Measurements from ENCODE around the gene SCN5A.

The SCN5A gene

DNA sequence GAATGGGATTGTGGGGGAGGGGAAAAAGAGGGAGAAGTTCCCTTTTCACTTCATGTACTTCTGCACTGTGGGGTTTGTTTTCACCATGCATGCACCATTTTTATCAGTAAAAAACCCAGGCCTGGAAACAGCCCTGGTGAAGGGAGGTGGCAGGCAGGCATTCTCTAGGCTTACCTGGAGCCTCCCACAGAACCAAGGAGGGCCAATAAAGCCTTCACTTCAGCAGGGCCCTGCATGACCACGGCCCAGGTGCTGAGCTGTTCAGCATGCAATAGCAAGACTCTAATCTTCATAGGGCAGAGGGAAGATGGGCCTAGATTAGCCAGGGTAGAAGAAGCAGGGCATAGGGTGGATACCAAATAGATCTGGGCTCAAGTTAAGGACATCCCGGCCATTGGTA lies 49.6 kb downstream of the SCN5A start:
- no peak for DNase-seq

DNA sequence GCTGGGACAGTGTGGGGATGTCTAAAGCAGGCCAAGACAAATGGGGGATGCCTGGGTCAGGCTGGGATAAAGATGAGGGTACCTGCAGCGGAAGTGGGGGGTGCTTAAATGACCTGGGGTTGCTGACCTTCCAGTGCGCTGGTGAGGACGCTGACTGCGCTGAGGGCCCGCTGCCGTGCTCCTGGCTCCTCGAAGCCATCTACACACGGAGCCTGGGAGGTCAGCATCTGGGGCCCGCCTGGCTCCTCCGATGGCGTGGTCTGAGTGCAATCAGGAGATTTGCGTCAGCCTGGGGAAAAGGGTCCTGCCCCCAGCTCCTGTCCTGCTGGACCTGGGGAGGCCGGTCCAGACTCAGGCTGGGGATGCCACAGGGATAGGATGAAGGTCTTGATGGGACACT lies 50.7 kb downstream of the SCN5A start:
- DNase-seq, result no peak

DNA sequence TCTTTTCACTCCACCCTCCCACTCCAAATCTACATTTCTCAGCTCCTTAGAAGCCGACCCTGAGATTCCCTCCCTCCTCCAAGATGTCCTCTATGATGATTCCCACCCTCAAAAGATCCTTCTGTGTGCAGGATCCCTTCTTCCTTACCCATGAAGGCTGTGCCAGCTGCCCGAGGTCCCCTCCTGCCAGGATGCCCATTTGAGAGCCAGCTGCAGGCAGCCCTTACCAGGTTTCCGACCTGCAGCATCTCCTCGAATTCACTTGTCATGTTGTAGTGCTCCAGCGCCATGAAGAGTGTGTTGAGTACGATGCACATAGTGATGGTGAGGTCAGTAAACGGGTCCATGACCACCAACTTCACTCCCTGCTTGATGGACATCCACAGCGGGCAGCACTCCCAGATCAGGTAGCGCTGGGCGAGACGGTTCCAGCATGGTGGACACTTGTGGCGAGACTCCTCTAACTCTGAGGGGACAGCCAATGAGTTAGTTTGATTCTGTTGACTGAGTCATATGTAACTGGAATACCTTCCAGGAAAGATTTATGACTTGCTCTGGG lies 51.9 kb downstream of the SCN5A start:
- DNase-seq, result no peak

DNA sequence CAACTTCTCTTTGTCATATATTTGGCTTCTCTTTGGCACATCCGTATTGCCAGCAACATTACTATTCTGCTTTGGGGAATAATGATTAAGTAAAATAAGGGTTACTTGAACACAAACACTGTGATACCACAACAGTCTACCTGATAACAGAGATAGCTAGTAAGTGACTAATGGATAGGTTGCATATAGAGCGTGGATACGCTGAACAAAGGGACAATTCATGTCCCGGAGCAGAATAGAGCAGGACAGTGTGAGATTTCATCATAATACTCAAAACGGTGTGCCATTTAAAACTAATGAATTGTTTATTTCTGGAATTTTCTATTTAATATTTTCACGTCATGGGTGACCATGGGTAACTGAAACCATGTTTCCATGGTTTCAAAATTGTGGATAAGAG lies 54.1 kb downstream of the SCN5A start:
- no peak for DNase-seq

DNA sequence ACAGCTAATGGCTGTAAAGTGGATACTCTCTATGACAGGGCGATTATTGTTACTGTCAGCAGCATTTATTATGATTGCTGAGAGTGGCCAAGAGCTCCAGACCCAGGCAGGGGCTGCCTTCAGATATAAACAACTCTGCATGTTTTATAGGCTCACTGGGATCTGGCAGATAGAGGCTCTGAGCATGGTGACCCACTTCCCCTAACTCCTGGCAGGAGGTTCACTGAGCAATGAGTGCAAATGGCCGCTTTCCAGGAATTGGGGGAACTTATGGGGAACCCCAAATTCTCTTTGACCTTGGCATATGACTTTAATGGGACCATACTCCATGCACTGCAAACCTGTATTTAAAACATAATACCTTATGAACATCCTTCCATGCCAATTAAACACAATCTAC lies 59.0 kb downstream of the SCN5A start:
- DNase-seq, result no peak

DNA sequence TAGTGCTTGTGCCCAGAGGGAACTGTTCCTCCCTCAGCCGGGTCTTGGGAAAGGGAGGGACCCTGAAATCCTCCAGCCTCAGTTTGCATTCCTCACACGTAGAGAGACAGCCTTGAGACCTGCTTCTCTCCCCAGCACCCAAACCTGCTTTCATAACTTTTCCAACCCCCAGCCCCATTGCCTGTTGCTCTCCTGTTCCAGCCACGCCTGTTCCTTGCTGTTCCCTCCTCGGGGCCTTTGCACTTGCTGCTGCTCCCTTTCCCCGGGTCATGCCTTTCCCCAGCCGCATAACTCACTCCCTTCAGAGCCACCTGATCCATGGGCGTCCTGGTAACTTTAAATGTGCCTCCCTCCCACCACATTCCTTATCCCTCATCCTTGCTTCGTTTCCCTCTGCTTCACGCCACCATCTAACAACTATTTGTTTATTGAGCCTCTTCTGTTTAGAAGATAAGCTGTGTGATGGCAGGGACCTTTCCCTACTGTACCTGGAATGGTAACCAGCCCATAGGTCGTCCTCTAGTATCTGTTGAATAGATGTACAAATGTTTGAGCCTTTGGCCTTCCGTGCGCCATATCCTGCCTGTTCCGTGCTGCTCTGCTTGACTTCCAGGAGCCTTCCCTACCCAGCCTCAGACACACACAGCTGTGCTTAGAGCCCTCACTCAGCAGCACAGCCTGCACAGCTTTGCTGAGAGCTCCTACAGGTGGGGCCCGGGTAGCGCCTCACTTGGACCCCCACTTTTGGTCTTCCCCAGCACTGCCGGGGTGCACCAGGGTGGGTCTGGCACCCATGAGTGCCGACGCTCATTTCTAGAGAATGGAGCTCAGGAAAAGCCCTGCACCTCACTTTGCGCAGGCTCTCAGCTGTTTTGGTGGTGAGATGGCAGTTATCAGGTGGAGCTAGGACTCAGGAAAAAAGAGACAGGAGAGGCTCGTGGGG lies 60.2 kb downstream of the SCN5A start:
- DNase-seq, result no peak

DNA sequence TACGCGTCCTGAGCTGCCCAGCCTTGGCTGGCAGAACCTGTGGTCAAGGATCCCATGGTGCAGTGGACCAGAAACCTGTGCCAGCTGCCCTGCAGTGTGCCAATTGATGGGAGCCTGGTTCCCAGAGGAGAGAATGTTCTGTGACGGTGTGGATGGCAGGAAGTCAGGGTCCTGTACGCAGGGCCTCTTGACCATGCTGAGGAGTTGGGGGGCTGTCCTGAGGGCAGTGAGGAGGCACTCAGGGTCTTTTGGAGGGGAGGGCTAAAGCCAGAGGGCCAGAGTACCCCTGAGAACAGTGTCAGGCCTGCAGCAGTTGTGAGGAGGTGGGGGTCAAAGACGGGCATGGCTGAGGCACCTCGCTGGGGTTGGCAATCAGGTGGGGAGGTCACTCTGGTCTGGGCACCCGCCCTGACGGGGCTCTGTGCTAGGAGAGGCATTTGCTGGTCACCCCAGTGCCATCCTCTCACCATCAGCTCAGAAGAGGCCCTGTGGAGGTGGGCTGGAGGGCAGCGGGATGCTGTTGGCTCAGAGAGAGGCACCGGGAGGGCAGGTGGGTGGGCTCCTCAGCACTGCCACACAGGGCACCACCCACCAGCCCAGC lies 61.0 kb downstream of the SCN5A start:
- no peak for DNase-seq

DNA sequence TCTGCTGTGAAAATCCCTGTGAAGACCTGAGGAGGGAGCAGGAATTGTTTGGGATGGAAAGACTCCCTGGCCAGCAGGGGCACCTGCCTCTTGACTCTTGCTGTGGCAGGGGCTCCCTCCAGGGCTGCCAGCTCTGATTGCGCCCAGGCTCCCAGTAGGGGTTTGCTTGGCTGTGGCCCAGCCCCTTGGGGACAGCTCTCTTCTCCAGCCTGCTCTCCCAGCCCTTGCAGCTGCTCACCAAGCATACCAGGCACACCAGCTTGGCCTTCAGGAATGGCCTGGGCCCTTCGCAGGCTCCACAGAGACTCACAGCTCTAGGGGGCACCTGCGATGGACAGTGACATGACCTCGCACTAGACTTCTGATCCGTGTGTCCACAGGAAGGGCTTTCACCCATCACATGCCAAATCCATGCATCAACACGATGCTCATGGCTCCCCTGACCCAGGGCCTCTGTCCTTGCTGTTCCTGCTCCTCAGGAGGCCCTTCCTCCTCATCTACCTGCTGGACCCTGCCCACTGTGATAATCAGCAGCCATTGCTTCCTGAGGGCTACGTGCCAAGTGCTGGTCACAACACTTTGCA lies 61.8 kb downstream of the SCN5A start:
- no peak for DNase-seq

DNA sequence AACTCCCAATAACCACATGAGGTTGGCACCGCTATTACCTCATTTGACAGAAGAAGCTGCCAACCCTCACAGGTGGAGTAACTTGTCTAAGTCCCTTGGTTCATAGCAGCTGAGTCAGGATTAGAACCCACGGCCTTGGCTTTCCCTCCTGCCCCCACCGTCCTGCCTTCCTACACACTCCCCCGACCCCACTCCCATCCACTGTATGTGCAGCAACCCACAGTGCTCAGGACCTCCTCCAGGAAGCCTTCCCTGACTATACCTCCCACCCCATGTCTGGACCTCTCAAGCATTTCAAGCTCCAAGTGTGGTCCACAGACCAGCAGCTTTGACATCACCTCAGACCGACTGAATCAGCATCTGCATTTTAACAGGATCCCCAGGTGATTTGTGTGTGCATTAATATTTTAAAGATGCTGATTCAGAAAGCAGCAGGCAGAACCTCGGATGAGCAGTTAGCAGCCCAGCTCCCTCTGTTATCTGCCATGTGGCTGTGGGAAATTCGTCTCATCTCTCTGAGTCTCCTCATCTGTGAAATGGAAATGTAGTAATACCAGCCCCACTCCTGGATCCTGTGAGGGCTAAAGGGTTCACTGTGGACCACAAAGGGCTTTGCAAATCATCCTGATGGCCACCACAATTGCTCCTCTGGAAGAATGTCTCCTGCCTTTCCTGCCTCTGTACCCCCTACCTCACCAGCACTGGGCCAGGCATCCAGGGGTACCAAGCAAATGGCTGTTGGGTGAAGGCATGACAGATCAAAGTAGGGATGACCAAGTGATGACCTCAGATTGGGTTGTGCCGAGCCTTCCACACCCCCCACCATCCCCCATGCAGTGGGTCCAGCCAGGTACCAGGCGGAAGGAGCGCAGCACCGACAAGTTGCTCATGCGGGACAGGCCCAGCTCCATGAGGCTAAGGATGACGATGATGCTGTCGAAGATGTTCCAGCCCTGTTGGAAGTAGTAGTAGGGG lies 62.7 kb downstream of the SCN5A start:
- no peak for DNase-seq

DNA sequence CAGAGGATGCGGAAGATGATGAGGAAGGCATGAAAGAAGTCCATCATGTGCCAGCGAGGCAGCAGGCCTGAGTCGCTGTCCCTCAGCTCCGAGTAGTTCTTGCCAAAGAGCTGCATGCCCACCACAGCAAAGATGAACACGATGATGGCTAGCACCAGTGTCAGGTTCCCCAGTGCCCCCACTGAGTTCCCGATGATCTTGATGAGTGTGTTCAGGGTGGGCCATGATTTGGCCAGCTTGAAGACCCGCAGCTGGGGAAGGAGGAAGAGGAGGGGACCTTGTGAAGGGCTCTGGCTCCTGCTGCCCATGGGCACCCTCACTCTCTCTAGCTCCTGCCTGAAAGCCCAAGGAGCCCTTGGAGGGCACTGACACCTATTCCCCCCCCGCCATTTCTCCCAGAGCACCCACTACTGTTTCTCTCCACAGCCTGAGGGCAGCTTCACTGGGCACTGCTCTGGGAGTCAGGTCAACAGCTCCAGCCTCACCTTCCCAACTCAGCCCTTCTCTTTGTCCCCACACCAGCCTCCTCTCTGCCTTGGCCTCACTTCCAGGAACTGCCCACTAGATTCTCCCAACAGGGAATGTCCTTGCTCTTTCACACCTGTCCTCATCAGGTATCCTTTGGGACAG lies 63.6 kb downstream of the SCN5A start:
- no peak for DNase-seq

DNA sequence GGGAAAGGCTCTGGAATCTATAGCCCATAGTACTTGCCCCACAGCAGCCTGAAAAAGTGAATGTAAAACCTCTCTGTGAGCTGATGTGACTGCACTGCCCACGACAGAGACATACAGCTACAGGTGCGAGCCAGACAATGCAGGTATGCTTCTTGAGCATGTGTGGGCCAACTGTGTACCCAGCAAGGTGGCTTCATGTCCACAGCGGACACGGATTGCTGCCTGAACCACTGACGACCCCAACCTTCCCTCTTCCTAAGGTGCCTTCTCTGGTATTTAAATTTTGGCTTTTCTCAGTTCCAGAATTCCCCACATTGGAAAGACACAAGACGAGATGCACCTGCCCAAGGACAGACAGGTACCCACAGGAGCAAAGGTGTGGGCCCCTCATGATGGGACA lies 65.8 kb downstream of the SCN5A start:
- DNase-seq, result no peak

DNA sequence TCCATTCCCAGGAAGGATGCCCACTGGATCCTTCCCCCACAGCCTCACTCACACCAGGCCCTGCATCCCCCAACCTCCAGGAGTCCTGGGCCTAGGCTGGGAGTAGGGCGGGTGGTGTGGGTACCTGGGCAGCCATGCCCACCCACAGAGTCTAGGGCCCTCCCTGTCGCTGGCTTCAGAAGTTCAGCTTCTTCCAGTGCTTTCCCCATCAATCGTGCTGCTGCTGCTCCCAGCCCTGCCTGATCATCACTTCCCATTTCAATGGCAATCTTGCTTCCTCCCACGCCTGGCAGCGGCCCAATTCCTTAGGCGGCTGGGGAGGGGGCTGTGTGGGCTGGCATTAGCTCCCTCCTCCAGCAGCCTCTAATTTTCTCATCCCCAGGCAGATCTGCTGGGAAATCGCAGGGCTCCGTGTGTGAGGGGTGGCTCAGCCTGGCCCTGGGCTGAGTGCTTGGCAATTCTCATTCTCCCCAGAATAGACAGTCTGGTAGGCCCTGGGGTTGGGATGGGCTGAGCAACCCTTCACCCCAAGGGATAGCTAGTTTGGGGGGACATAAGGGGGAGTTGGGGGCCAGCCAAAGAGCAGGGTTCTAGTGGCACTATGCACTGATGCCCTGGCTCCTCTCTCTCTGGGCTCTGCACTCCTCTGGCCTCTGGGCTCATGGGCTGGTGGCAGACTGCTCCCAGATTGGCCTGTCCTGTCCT lies 66.4 kb downstream of the SCN5A start:
- no peak for DNase-seq

DNA sequence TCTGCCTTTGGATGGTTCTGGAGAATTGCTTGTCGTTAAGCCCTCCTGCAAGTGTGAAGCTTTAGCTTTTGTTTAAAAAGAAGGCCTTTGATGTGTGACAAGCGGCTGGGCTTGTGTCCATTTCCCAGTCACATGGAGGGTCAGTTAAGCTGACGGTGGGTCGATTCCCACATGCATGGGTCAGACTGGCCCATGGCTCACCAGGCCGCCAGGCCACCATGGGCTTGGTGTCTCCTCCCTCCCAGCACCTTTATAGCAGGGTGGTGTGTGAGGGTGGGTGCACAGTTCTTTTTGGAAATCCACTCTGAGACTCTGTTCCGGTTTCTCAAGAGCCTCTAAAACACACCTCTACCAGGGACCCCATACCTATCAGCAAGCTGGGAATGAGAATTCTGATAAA lies 67.2 kb downstream of the SCN5A start:
- no peak for DNase-seq

DNA sequence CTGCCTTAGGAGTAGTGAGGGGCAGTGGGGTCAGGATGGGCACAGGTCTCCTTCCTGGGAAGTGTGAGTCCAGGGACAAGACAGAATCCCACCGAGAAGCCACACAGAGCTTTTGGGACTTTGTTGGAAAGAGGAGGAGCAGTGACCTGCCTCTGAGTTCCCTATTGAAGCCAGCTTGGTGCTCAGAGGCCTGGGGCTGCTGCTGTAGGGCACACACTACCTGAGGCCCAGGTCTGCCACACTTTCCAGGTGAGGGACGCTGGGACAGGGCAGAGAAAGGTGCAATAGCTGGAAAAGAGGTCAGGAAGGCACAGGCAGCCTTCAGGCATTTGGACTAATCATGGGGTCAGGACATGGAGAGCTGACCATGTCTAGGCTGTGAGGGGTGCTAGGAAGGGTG lies 67.7 kb downstream of the SCN5A start:
- DNase-seq, result no peak

DNA sequence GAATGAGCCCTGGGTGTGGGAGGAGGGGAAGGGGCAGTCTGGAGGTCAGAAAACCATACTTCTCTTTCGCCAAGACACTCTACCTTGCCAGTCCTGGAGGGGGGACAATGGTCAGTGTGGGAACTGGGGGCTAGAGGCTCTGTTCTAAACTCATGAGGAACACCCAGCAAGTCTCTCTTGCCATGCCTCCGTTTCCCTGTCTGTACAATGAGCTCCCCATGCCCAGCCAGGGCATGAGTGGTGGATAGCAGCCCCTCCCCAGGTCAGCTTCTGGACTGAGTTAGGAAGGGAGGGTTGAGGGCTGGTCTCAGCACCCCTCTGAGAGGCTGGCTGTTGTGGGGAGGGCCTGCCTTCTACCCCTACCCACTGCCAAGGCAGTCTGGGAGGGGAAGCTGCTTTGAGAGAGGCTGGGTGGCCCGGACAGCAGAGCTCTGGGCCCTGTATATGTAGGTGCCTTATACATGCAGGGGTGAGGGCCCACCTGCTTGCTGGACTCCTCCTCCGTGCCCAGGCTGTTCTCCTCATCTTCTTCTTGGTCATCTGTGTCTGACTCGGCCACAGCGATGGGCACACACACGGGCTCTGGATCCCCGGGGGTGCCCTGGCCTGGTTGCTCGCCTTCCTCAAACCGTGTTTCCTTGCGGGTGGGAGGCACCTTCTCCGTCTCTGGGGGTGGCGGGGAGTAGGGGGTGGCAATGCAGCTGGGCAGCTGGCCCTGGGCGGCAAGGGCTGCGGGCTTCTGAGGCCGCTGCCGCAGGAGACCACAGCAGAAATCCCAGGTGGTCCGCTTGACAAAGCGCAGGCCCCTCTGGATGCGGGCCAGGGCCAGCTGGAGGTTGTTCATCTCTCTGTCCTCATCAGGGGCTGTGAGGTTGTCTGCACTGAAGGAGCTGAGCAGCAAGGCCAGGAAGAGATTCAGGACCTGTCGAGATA lies 68.8 kb downstream of the SCN5A start:
- DNase-seq, result no peak

DNA sequence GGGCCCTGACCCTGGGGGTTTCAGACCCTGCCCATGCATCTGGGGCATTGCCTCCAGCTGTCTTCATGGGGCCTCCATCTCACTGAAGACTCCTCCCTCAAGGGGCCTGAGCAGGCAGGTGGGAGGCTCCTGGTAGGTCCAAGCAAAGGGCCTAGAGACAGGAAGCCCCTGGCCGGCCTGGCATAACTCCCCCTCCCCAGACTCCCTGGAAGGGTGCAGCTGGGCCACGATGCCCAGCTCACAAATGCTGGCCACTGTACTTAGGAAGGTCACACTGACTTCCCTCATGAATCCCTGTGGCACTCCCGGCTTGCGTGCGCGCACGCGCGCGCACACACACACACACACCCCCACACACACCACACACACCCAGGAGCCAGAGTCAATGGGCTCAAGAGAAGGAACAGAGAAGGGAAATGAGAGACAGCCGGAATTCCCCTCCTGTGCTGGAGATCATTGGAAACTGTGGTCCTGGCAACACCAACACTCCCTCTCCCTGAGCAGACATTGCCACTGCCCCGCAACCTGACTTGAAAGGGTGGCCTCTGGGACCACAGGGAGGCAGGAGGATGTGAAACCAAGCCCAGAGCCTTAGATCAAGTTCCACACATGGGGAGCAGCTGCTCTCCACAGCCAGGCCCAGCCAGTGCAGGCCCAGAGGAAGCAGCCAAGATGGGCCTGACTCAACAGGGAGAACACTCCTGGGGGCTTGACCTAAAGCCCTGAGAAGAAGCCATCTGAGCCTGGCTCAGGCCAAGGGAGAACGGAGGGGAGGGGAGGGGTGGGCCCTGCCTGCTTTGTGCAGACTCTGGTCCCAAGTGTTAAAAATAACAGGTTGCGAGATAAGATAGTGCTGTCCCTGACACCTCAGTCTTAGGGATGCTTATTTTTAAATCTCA lies 69.7 kb downstream of the SCN5A start:
- DNase-seq, result no peak

DNA sequence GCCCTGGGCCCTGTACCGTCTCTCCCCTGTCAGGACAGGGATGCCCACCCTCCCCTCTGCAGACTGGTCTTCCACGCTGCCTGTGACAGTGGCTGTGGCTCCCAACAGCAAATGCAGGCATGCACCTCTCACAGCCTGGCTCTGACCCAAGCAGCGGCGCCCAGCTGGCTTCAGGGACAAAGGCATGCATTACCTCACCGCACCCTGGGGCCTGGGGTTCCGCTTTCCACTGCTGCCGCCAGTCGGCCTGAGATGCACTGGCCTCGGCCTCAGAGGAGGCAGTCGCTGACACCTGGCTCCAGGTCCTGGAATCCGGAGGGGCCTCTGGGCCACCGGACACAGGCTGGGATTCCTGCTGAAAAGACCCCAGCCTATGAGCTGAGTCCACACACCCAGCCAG lies 70.3 kb downstream of the SCN5A start:
- DNase-seq, result no peak

DNA sequence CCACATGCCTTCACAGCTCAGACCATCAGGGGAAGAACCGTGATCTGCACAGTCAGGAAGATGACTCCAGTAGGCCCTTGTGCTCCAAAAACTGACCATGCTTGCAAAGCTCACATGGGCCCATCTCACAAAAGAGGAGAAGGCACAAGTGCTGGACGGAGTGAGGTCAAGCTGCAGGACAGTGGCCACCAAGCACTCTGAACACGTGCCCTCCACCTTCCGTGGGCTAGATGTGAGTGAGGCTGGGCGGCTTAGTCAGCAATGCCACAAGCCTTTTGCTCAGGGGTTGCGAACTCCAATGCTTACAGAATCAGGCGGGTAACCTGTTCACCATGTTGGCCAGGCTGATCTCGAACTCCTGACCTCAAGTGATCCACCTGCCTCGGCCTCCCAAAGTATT lies 70.9 kb downstream of the SCN5A start:
- no peak for DNase-seq

DNA sequence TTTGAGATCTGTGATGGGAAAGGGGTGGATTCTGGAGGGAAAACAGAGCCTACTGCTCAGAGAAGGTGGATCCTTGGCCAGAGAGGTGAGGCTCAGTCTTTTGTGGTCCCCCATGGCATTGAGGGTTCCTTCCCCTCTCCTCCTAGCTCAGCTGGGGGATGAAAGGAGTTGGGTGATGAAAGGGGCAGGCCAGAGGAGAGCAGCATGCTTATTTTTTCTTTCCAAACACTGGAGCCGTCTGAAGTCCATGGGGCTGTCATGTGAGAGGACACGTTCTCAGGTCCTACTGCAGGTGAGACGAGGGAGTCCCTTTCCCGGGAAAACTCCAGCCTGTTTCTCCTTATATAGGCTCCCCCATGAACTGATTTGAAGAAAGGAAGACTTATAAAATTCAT lies 71.4 kb downstream of the SCN5A start:
- no peak for DNase-seq

Measured in NCI-H524 (cell line).